GM06990 (cell line): Measurements from ENCODE around the gene KCNIP1.

Experiments used
- DNase-seq: peaks from one replicate; pipeline ENCODE4 v3.0.0-alpha.2; 2011; ENCODE audit not compliant: insufficient read length; ENCODE audit errors: extremely low read depth
- H3K27me3 ChIP-seq: replicated peaks from 2 replicates; pipeline ENCODE4 v1.6.0; 2011; ENCODE audit warnings: low read length; ENCODE audit not compliant: control insufficient read depth, insufficient read depth
- H3K36me3 ChIP-seq: 2 replicates; pipeline ENCODE4 v1.5.1; 2011; ENCODE audit warnings: low read length; ENCODE audit not compliant: control insufficient read depth, insufficient read depth
- H3K4me3 ChIP-seq: replicated peaks from 2 replicates; pipeline ENCODE4 v1.5.1; 2011; ENCODE audit warnings: low read depth, mild to moderate bottlenecking, control low read depth, low read length
- TF ChIP-seq, protein P1 (sequence below): IDR thresholded peaks from 2 replicates; pipeline ENCODE4 v1.5.1; 2011; ENCODE audit warnings: low read length, control low read depth, mild to moderate bottlenecking, inconsistent platforms; ENCODE audit not compliant: insufficient read depth, poor library complexity, severe bottlenecking

The KCNIP1 gene

GRCh38 chr5:170636801-170637477 lies 133.1 kb downstream of the KCNIP1 start:
- TF ChIP-seq, protein P1, sequence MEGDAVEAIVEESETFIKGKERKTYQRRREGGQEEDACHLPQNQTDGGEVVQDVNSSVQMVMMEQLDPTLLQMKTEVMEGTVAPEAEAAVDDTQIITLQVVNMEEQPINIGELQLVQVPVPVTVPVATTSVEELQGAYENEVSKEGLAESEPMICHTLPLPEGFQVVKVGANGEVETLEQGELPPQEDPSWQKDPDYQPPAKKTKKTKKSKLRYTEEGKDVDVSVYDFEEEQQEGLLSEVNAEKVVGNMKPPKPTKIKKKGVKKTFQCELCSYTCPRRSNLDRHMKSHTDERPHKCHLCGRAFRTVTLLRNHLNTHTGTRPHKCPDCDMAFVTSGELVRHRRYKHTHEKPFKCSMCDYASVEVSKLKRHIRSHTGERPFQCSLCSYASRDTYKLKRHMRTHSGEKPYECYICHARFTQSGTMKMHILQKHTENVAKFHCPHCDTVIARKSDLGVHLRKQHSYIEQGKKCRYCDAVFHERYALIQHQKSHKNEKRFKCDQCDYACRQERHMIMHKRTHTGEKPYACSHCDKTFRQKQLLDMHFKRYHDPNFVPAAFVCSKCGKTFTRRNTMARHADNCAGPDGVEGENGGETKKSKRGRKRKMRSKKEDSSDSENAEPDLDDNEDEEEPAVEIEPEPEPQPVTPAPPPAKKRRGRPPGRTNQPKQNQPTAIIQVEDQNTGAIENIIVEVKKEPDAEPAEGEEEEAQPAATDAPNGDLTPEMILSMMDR = no peak
- Histone ChIP-seq H3K36me3 (no peaks in the 10 kb centered on the region), H3K27me3 (peaks cover 4% of the 10 kb centered on the region), H3K4me3 (no peak overlapping the region)
- DNase-seq = no peak

DNA sequence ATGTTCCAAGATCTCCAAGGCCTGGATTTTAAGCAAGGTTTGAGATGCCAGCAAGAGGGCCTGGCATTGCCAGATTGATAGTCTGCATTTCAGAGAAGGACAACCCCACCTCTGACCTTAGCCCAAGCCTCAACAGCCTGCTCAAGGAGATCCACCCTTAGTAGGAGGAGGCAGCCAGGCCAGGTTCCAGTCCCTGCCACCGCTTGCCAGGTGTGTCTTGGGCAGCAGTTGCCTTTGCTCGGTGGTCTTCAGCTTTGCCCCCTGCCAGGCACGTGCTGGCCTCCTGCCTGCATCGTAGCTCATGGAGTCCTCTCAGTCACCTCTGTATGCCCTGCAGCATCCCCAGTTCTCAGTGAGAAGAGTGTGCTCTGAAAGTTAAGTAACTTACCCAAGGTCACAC lies 134.2 kb downstream of the KCNIP1 start:
- H3K36me3 ChIP-seq = no peaks in the 10 kb centered on the region
- no peak overlapping the region for H3K4me3 ChIP-seq
- TF ChIP-seq, protein P1 = no peak
- H3K27me3 ChIP-seq = peaks cover 4% of the 10 kb centered on the region
- no peak for DNase-seq

GRCh38 chr5:170638454-170639220 lies 134.8 kb downstream of the KCNIP1 start:
- DNase-seq = peak; percentile 15
- TF ChIP-seq, protein P1 = peak; percentile 82
- H3K36me3 ChIP-seq = no peaks in the 10 kb centered on the region
- no peak overlapping the region for H3K4me3 ChIP-seq
- peaks cover 4% of the 10 kb centered on the region for H3K27me3 ChIP-seq

- peaks cover 4% of the 10 kb centered on the region for H3K27me3 ChIP-seq
These were observed 135.6 kb downstream of the KCNIP1 start for GRCh38 chr5:170639221-170639925.

DNA sequence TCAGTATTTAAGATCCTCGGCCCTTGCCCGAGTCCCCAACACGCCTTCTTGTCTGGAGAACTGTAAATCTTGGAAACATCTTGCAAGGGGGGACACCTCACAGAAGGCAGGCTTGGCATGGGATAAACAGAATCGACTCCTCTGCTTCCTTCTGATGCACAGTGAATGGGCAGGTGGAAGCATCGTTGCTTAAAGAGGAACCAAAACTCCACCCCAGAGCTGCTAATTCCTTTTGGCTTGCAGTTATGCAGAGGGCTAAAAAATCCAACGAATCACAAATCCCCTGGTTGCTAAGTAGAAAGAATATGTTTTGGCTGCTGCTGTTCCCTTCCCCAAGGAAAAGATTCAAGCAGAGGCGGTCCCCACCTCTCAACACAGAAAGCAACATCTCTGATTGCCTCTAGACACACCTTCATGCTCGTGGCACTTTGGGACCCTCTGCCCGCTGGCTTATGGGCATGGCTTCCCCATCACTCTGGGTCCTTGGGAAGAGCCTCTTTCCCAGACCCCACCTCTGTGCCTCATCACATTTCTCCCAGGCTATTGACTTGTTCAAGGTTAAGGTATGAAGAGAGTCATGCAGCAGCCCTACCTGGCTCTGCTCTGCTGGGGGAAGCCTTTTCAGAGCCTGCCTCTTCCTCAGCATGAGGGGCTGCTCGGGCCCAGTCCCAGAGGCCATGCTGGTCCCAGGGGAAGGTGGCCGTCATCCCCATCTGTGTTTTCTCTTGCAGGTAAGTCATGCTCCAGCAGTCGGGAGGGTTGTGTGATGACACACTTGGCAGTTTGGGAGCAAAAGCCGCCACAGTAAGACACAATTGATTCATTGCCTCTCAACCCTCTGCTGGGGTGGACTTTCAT lies 137.1 kb downstream of the KCNIP1 start:
- no peak for DNase-seq
- TF ChIP-seq, protein P1 = no peak
- Histone ChIP-seq H3K4me3 (no peak overlapping the region), H3K36me3 (no peaks in the 10 kb centered on the region), H3K27me3 (peaks cover 4% of the 10 kb centered on the region)

More at GRCh38 chr5:170639221-170639925, 135.6 kb downstream of the KCNIP1 start:
- TF ChIP-seq, protein P1 = no peak
- Histone ChIP-seq H3K36me3 (no peaks in the 10 kb centered on the region), H3K4me3 (no peak overlapping the region)
- DNase-seq = no peak
